Astrocyte of the spinal cord (primary cell): ENCODE results near the gene LDLRAD4.

Experiments
- DNase-seq: peaks from one replicate; pipeline ENCODE4 v3.0.0; 2011; ENCODE audit warnings: low read depth, low spot score
- H3K4me3 ChIP-seq: 2 replicates; pipeline ENCODE4 v1.5.1; 2011; ENCODE audit warnings: low read depth, mild to moderate bottlenecking, low read length, moderate library complexity
- CTCF ChIP-seq: IDR thresholded peaks from 2 replicates; pipeline ENCODE4 v1.5.1; 2012; ENCODE audit warnings: low read depth, mild to moderate bottlenecking, low read length, inconsistent platforms
- in situ Hi-C: cut with HindIII; loops from 2 replicates; pipeline ENCODE4 v1.10.0; 2017; ENCODE audit warnings: low sequenced_read_pairs

Gene LDLRAD4

GRCh38 chr18:13308369-13308768, 89.8 kb downstream of the LDLRAD4 start:
- no peak for DNase-seq

GRCh38 chr18:13309031-13309747, 90.6 kb downstream of the LDLRAD4 start:
- no peak overlapping the region for H3K4me3 ChIP-seq
- in situ Hi-C loops = no loop called here
- no peak for DNase-seq
- no peak for TF ChIP-seq CTCF

More at GRCh38 chr18:13308369-13308768, 89.8 kb downstream of the LDLRAD4 start:
- no peak overlapping the region for H3K4me3 ChIP-seq
- no peak for TF ChIP-seq CTCF
- in situ Hi-C loops = no loop called here

- DNase-seq = no peak
- no peak overlapping the region for H3K4me3 ChIP-seq
- in situ Hi-C loops = no loop called here
- no peak for TF ChIP-seq CTCF
Measured at GRCh38 chr18:13309748-13310670, 91.4 kb downstream of the LDLRAD4 start.

GRCh38 chr18:13311193-13311592, 92.6 kb downstream of the LDLRAD4 start:
- DNase-seq = no peak
- H3K4me3 ChIP-seq = no peak overlapping the region
- in situ Hi-C loops = no loop called here
- TF ChIP-seq CTCF = no peak

- TF ChIP-seq CTCF = no peak
- no peak for DNase-seq
- no peak overlapping the region for H3K4me3 ChIP-seq
- in situ Hi-C loops = no loop called here
Measured at GRCh38 chr18:13312515-13312914, 94.0 kb downstream of the LDLRAD4 start.

- TF ChIP-seq CTCF = no peak
- in situ Hi-C loops = no loop called here
- no peak for DNase-seq
- no peak overlapping the region for H3K4me3 ChIP-seq
Measured at GRCh38 chr18:13313006-13313686, 94.6 kb downstream of the LDLRAD4 start.
